Measurements from ENCODE around the gene ADGRG7.

DNA sequence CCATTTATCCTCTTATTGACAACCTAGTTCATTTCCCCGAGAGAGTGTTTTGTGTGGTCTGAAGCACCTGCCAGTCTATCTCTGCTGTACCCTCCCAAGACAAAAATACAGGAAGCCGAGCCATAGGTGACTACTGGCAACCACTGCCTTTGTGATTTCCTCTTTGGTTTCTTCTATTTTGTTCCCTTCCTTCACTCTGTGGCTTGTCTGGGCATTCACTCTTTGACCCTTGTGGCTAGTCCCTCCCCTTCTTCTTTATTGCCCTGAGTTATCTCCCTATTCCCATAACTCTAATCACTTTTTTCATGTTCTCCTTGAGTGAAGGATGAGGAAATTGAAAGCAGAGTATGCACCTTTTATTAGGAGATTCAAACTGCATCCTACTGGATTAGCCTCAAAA, at the start of gene ADGRG7:
- TF ChIP-seq CTCF (conservative IDR thresholded peaks at IDR 0.05; ENCODE audit: low read length): no peak
- TF ChIP-seq EZH2phosphoT487 (IDR thresholded peaks at IDR 0.05; ENCODE audit: borderline replicate concordance, low read depth, low read length): no peak

All from OCI-LY7 (cell line).